RWPE1 (cell line): ENCODE measurements around the gene CD63.

ENCODE experiments used
- CTCF ChIA-PET: fragments of 350-600 bp; sonication (Branson Sonifier 250); formaldehyde crosslinking; extraction: SDS; loops from one replicate; lab custom pipeline; 2021; lab: Yijun Ruan, JAX
- POLR2A ChIA-PET: fragments of 400-600 bp; formaldehyde crosslinking; extraction: SDS; loops from one replicate; lab custom pipeline; 2020; ENCODE audit warnings: antibody characterized with exemption; ENCODE audit not compliant: low non-redundant PET; lab: Yijun Ruan, JAX
- DNase-seq: peaks from one replicate; pipeline ENCODE4 v3.0.0; 2012; ENCODE audit warnings: low spot score
- H3K27ac ChIP-seq: fragments of 450-650 bp; 2 replicates; pipeline ENCODE4 v1.5.1; 2017
- TF ChIP-seq, protein P1 (sequence below): fragments of 450-650 bp; conservative IDR thresholded peaks from 2 replicates; pipeline ENCODE4 v1.5.1; 2017; ENCODE audit warnings: low read depth, mild to moderate bottlenecking

CD63 gene

GRCh38 chr12:55715169-55715764 lies 13.5 kb downstream of the CD63 start:
- POLR2A ChIA-PET = no interaction called here
- TF ChIP-seq, protein P1, sequence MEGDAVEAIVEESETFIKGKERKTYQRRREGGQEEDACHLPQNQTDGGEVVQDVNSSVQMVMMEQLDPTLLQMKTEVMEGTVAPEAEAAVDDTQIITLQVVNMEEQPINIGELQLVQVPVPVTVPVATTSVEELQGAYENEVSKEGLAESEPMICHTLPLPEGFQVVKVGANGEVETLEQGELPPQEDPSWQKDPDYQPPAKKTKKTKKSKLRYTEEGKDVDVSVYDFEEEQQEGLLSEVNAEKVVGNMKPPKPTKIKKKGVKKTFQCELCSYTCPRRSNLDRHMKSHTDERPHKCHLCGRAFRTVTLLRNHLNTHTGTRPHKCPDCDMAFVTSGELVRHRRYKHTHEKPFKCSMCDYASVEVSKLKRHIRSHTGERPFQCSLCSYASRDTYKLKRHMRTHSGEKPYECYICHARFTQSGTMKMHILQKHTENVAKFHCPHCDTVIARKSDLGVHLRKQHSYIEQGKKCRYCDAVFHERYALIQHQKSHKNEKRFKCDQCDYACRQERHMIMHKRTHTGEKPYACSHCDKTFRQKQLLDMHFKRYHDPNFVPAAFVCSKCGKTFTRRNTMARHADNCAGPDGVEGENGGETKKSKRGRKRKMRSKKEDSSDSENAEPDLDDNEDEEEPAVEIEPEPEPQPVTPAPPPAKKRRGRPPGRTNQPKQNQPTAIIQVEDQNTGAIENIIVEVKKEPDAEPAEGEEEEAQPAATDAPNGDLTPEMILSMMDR = no peak
- CTCF ChIA-PET = interaction anchor here (0.6 to 1.4 kb wide), 3 partner anchors 9 to 24 kb away, joined by 4 to 6 read pairs (median 4); partner anchors contain the start of gene ITGA7
- H3K27ac ChIP-seq = peak overlapping the region; percentile 99
- DNase-seq = no peak

- TF ChIP-seq, protein P1 = no peak
- CTCF ChIA-PET = interaction anchor here (0.9 kb wide), 1 partner anchor 32 kb away, joined by 4 read pairs; a partner anchor contains a TSS
- DNase-seq = peak; percentile 87
- POLR2A ChIA-PET = no interaction called here
- H3K27ac ChIP-seq = peak overlapping the region; percentile 54; the same call in 1 of the 2 replicates
Measured at GRCh38 chr12:55713721-55714120, 15.1 kb downstream of the CD63 start.

DNA sequence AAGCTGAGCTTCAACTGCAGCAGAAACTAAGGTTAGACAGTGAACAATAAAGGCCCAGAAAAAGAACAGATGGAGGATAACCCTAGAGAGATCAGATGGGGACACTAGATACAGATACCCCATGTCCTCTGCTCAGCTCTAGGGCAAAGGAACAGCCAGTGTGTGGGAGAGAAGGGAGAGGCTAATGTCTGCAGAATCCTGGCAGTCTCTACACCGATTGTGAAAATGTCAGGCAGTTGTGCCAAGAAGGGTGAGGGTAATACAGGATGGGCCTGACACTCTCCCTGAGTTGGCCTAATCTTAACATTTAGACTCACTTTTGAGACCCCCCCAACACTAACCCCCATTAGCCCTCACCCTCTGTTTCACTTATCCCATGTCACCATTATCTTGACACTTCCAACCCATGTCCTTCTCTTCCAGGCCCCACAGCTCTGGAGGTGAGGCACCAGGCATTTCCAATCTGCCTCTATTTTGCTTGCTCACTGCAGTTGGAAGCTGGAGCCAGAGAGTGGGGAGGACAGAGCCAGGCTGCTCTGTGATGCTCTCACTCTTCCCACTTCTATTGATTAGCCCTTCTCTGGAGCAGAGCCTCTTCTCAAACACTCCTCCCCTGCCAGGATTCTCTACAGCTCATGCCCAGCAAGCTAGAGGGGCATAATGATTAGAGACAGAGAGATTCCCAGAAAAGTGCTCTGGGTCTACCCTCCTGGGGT lies 16.0 kb downstream of the CD63 start:
- CTCF ChIA-PET = interaction anchor here (0.9 kb wide), 1 partner anchor 31 kb away, joined by 4 read pairs; a partner anchor contains a TSS
- no peak for DNase-seq
- H3K27ac ChIP-seq = no peak overlapping the region
- TF ChIP-seq, protein P1 = no peak
- POLR2A ChIA-PET = no interaction called here

DNA sequence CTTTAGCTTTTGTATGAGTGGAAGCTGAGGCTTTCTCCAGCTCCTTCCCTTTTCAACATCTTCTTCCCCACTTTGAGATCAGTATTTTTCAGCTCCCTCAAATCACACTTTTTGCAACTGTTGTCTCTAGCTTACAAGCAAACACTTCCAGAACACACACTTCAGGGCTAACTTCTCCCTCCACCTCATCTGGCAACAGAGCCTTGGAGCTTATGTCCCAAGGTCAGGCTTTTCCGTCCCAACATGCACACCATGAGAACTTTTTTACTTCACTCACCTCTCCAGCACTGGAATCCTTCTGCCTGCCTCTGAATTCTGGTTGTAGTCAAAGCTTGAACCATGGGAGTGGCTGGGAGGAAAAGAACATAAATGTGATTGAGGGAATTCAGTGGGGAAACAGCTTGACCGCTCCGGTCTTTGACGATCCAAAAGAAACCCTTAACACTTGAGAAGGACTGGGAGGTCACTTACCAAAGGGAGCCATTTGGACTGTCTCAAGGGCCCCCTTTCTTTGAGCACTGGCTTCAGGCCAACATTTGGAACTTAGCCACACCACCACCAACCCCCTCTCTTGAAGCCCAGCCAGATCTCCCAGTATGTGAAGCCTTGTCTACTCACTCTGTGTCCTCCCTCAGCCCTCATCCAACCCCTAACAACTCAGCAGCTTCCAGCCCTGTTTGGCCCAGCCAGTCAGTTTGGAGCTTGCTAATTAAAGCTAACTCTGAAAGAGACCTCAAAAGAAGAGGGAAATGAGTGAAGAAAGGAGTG lies 16.8 kb downstream of the CD63 start:
- CTCF ChIA-PET = interaction anchor here (0.6 kb wide), 2 partner anchors 73 to 114 kb away, joined by 3 read pairs; no protein-coding TSS in a partner anchor
- POLR2A ChIA-PET = no interaction called here
- TF ChIP-seq, protein P1 = no peak
- no peak overlapping the region for H3K27ac ChIP-seq
- DNase-seq = no peak

- ChIA-PET POLR2A (no interaction called here), CTCF (no interaction called here)
- TF ChIP-seq, protein P1 = no peak
- H3K27ac ChIP-seq = no peak overlapping the region
- DNase-seq = no peak
Measured at GRCh38 chr12:55708695-55709233, 20.0 kb downstream of the CD63 start.
